ENCODE data around the gene SFMBT1.
A peak's percentile ranks its signal among the peaks of the same experiment; 100 is the strongest.

The SFMBT1 gene

GRCh38 chr3:53045518-53046170, at the start of gene SFMBT1:
Gene SFMBT1 (minus strand): TSS chr3:53046073. CDS start chr3:52969128, 76,945 bp downstream.
- peak; percentile 51 to 66 (median 57) for DNase-seq

- no peak for DNase-seq
Observed at GRCh38 chr3:53092942-53093341, 47.1 kb upstream of the SFMBT1 start.

GRCh38 chr3:53092216-53092615, 46.3 kb upstream of the SFMBT1 start:
- DNase-seq = no peak

GRCh38 chr3:53091011-53091410, 45.1 kb upstream of the SFMBT1 start:
- no peak for DNase-seq

- DNase-seq = no peak
Observed at GRCh38 chr3:53089511-53089910, 43.6 kb upstream of the SFMBT1 start.

GRCh38 chr3:53085476-53085875, 39.6 kb upstream of the SFMBT1 start:
- no peak for DNase-seq

- no peak for DNase-seq
Observed at GRCh38 chr3:53084310-53085001, 38.6 kb upstream of the SFMBT1 start.

- no peak for DNase-seq
Observed at GRCh38 chr3:53083949-53084309, 38.1 kb upstream of the SFMBT1 start.

GRCh38 chr3:53083521-53083920, 37.6 kb upstream of the SFMBT1 start:
- no peak for DNase-seq

GRCh38 chr3:53082736-53083135, 36.9 kb upstream of the SFMBT1 start:
- DNase-seq = no peak

- no peak for DNase-seq
Observed at GRCh38 chr3:53081318-53081717, 35.4 kb upstream of the SFMBT1 start.

- no peak for DNase-seq
Observed at GRCh38 chr3:53080612-53081205, 34.8 kb upstream of the SFMBT1 start.

GRCh38 chr3:53079791-53080555, 34.1 kb upstream of the SFMBT1 start:
- no peak for DNase-seq

GRCh38 chr3:53079147-53079546, 33.3 kb upstream of the SFMBT1 start:
- DNase-seq = no peak

GRCh38 chr3:53078656-53079055, 32.8 kb upstream of the SFMBT1 start:
- DNase-seq = no peak

GRCh38 chr3:53077476-53078220, 31.8 kb upstream of the SFMBT1 start:
- no peak for DNase-seq

GRCh38 chr3:53075743-53076140, 29.9 kb upstream of the SFMBT1 start:
- DNase-seq = no peak

GRCh38 chr3:53074761-53075742, 29.2 kb upstream of the SFMBT1 start:
- no peak for DNase-seq

GRCh38 chr3:53074366-53074696, 28.5 kb upstream of the SFMBT1 start:
- DNase-seq = no peak

GRCh38 chr3:53073553-53074365, 27.9 kb upstream of the SFMBT1 start:
- no peak for DNase-seq
